SU-DHL-6 (cell line): ENCODE data around the gene PLXNB2.

Experiments
- H2AFZ ChIP-seq: fragments of 200-600 bp; sonication (generic); 2 replicates; pipeline ENCODE4 v1.6.1; 2014; ENCODE audit warnings: low read depth, mild to moderate bottlenecking, moderate library complexity, mixed read lengths, antibody characterized with exemption, low read length; ENCODE audit not compliant: severe bottlenecking
- H3F3A ChIP-seq: fragments of 200-600 bp; shearing (Covaris generic); 2 replicates; pipeline ENCODE4 v1.6.0; 2016; ENCODE audit warnings: antibody characterized with exemption, mild to moderate bottlenecking; ENCODE audit not compliant: insufficient read depth
- H3K27ac ChIP-seq: fragments of 200-600 bp; sonication (generic); 2 replicates; pipeline ENCODE4 v1.5.1; 2016; ENCODE audit warnings: low read depth, mild to moderate bottlenecking, low read length, moderate library complexity, mixed read lengths
- H3K27me3 ChIP-seq: fragments of 200-600 bp; sonication (generic), shearing (Covaris generic); 2 replicates; pipeline ENCODE4 v1.6.0; 2014; ENCODE audit warnings: mild to moderate bottlenecking, low read length
- H3K36me3 ChIP-seq: fragments of 200-600 bp; sonication (generic); 2 replicates; pipeline ENCODE4 v1.6.1; 2014; ENCODE audit warnings: mild to moderate bottlenecking, low read length, mixed read lengths
- H3K4me2 ChIP-seq: fragments of 300-600, 200-600 bp; shearing (Covaris generic), sonication (generic); 2 replicates; pipeline ENCODE4 v1.6.0; 2014; ENCODE audit warnings: low read length, low read depth, mild to moderate bottlenecking; ENCODE audit not compliant: poor library complexity, severe bottlenecking
- H3K4me3 ChIP-seq: fragments of 200-600 bp; sonication (generic); 2 replicates; pipeline ENCODE4 v1.5.1; 2014; ENCODE audit warnings: antibody characterized with exemption, low read length, mild to moderate bottlenecking, mixed read lengths; ENCODE audit not compliant: insufficient read depth, poor library complexity, severe bottlenecking
- H3K79me2 ChIP-seq: fragments of 200-600 bp; sonication (generic); 2 replicates; pipeline ENCODE4 v1.6.1; 2014; ENCODE audit warnings: mild to moderate bottlenecking, low read length, moderate library complexity; ENCODE audit not compliant: insufficient read depth
- H3K9ac ChIP-seq: fragments of 200-600 bp; sonication (generic); 2 replicates; pipeline ENCODE4 v1.7.0; 2014; ENCODE audit warnings: mild to moderate bottlenecking, low read length
- H3K9me2 ChIP-seq: fragments of 200-600 bp; sonication (generic); replicated peaks from 2 replicates; pipeline ENCODE4 v1.6.1; 2014; ENCODE audit warnings: low read length; ENCODE audit not compliant: insufficient read depth
- H3K9me3 ChIP-seq: fragments of 200-600 bp; sonication (generic); 2 replicates; pipeline ENCODE4 v1.6.1; 2014; ENCODE audit warnings: low read length, mixed read lengths; ENCODE audit not compliant: insufficient read depth
- H4K20me1 ChIP-seq: fragments of 200-600 bp; sonication (generic); 2 replicates; pipeline ENCODE4 v1.6.1; 2014; ENCODE audit warnings: low read depth, mild to moderate bottlenecking, antibody characterized with exemption, low read length, moderate library complexity, mixed read lengths
- EZH2phosphoT487 ChIP-seq: fragments of 200-600 bp; sonication (generic), shearing (Covaris generic); conservative IDR thresholded peaks from 2 replicates; pipeline ENCODE4 v1.6.1; 2018; ENCODE audit warnings: mild to moderate bottlenecking, antibody characterized with exemption, low read length, moderate library complexity, mixed read lengths
- TF ChIP-seq, protein P1 (sequence below): fragments of 200-600 bp; sonication (generic); IDR thresholded peaks from one replicate; pipeline ENCODE4 v1.5.1; 2017; ENCODE audit warnings: antibody characterized with exemption, mild to moderate bottlenecking, low read length, moderate library complexity; ENCODE audit not compliant: insufficient read depth, poor library complexity, severe bottlenecking

Gene PLXNB2

DNA sequence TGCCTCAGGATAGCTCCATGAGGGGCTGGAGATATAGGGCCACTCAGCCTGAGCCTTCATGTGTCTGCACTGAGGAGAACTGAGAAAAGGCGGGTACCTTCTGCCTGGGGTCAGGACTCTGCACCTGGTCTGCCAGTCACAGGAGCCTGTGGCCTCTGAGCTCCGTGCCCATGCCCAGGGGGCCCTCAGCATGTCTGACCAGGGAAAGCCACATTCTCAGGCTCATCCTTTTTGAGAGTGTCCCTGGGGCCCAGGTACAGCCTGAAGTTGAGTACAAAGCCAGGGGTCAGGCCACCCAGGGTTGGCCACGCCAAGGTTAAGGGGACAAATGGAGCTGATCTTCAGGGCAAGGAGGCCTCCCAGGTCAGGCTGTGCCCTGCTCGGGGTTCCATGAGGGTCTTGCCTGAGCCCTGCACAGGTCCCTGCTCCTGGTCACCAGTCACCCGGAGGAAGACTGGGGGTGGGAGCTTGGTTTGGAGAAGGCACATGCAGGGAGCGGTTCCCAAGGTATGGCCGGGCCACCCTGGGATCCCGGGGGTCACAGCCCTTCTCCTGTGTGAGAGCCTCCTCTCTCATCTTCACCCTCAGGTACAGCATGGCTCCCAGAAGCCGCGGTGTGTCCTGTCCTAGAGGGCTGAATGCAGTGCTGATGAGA is 13.4 kb upstream of the PLXNB2 start:
- H2AFZ ChIP-seq = no peak overlapping the region
- no peak overlapping the region for H3K4me2 ChIP-seq
- H3K79me2 ChIP-seq = no peaks in the 10 kb centered on the region
- H3K36me3 ChIP-seq = no peaks in the 10 kb centered on the region
- peaks cover 13% of the 10 kb centered on the region for H3F3A ChIP-seq
- no peak overlapping the region for H3K9ac ChIP-seq
- no peaks in the 10 kb centered on the region for H3K9me2 ChIP-seq
- no peak overlapping the region for H3K4me3 ChIP-seq
- H3K9me3 ChIP-seq = no peaks in the 10 kb centered on the region
- no peaks in the 10 kb centered on the region for H4K20me1 ChIP-seq
- TF ChIP-seq EZH2phosphoT487 = no peak
- TF ChIP-seq, protein P1, sequence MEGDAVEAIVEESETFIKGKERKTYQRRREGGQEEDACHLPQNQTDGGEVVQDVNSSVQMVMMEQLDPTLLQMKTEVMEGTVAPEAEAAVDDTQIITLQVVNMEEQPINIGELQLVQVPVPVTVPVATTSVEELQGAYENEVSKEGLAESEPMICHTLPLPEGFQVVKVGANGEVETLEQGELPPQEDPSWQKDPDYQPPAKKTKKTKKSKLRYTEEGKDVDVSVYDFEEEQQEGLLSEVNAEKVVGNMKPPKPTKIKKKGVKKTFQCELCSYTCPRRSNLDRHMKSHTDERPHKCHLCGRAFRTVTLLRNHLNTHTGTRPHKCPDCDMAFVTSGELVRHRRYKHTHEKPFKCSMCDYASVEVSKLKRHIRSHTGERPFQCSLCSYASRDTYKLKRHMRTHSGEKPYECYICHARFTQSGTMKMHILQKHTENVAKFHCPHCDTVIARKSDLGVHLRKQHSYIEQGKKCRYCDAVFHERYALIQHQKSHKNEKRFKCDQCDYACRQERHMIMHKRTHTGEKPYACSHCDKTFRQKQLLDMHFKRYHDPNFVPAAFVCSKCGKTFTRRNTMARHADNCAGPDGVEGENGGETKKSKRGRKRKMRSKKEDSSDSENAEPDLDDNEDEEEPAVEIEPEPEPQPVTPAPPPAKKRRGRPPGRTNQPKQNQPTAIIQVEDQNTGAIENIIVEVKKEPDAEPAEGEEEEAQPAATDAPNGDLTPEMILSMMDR = no peak
- H3K27ac ChIP-seq = no peak overlapping the region
- H3K27me3 ChIP-seq = no peaks in the 10 kb centered on the region

- H3K9ac ChIP-seq = no peak overlapping the region
- no peak overlapping the region for H3K27ac ChIP-seq
- peaks cover 18% of the 10 kb centered on the region for H3F3A ChIP-seq
- no peaks in the 10 kb centered on the region for H3K9me2 ChIP-seq
- no peak overlapping the region for H2AFZ ChIP-seq
- H4K20me1 ChIP-seq = no peaks in the 10 kb centered on the region
- no peak overlapping the region for H3K4me3 ChIP-seq
- H3K79me2 ChIP-seq = no peaks in the 10 kb centered on the region
- TF ChIP-seq, protein P1 = no peak
- no peak for TF ChIP-seq EZH2phosphoT487
- no peaks in the 10 kb centered on the region for H3K27me3 ChIP-seq
- no peak overlapping the region for H3K4me2 ChIP-seq
- H3K9me3 ChIP-seq = no peaks in the 10 kb centered on the region
- H3K36me3 ChIP-seq = no peaks in the 10 kb centered on the region
These were observed 12.7 kb upstream of the PLXNB2 start for GRCh38 chr22:50320116-50320515.

- no peak overlapping the region for H3K4me3 ChIP-seq
- H3K9me3 ChIP-seq = no peaks in the 10 kb centered on the region
- H3K9me2 ChIP-seq = no peaks in the 10 kb centered on the region
- H3K9ac ChIP-seq = no peak overlapping the region
- no peaks in the 10 kb centered on the region for H3K79me2 ChIP-seq
- H3K4me2 ChIP-seq = no peak overlapping the region
- no peaks in the 10 kb centered on the region for H4K20me1 ChIP-seq
- H3K27ac ChIP-seq = no peak overlapping the region
- no peaks in the 10 kb centered on the region for H3K36me3 ChIP-seq
- no peak overlapping the region for H2AFZ ChIP-seq
- H3F3A ChIP-seq = peaks cover 20% of the 10 kb centered on the region
- H3K27me3 ChIP-seq = no peaks in the 10 kb centered on the region
- no peak for TF ChIP-seq EZH2phosphoT487
- TF ChIP-seq, protein P1 = no peak
These were observed 12.1 kb upstream of the PLXNB2 start for GRCh38 chr22:50319503-50319951.
